SJSA1 (cell line): ENCODE data around the gene HNRNPH1. TPM values are rescaled to one million over a fixed set of nuclear protein-coding genes. Genes with fewer than 3 reads are reported as not detected.
"Not testable (repeated sequence)": the region's sequence is repeated elsewhere in the genome, so short reads cannot be mapped to it uniquely, and the experiment has no call there.

Source experiments
- DNase-seq, 2 experiments: peaks; one replicate each; pipeline ENCODE4 v3.0.0-alpha.2; 2015 to 2020; ENCODE audit warnings: low spot score in 2 of 2, low read depth in 1 of 2
- H3K27ac ChIP-seq: fragments of 250-450 bp; sonication (Bioruptor Pico); 2 replicates; pipeline ENCODE4 v1.5.1; 2020; ENCODE audit warnings: mild to moderate bottlenecking, moderate library complexity
- H3K27me3 ChIP-seq: fragments of 250-450 bp; sonication (Bioruptor Pico); replicated peaks from 2 replicates; pipeline ENCODE4 v1.5.1; 2020; ENCODE audit warnings: mild to moderate bottlenecking, moderate library complexity
- H3K36me3 ChIP-seq: fragments of 250-450 bp; sonication (Bioruptor Pico); 2 replicates; pipeline ENCODE4 v1.5.1; 2020; ENCODE audit warnings: mild to moderate bottlenecking
- H3K4me1 ChIP-seq: fragments of 250-450 bp; sonication (Bioruptor Pico); replicated peaks from 2 replicates; pipeline ENCODE4 v1.6.1; 2021; ENCODE audit warnings: mild to moderate bottlenecking
- H3K4me3 ChIP-seq: fragments of 250-450 bp; sonication (Bioruptor Pico); 2 replicates; pipeline ENCODE4 v1.5.1; 2020; ENCODE audit warnings: mild to moderate bottlenecking
- H3K9me3 ChIP-seq: fragments of 250-450 bp; sonication (Bioruptor Pico); replicated peaks from 2 replicates; pipeline ENCODE4 v1.5.1; 2020; ENCODE audit warnings: mild to moderate bottlenecking
- total RNA-seq: library from RNA; depleted of rRNA; stranded (reverse); fragments of >200 nt; shearing (Covaris generic); gene quantifications from 2 replicates; pipeline ENCODE4 v1.2.3, GENCODE V29; 2014

The HNRNPH1 gene
- total RNA-seq, 1 experiment from 2014 or later: 639 TPM

DNA sequence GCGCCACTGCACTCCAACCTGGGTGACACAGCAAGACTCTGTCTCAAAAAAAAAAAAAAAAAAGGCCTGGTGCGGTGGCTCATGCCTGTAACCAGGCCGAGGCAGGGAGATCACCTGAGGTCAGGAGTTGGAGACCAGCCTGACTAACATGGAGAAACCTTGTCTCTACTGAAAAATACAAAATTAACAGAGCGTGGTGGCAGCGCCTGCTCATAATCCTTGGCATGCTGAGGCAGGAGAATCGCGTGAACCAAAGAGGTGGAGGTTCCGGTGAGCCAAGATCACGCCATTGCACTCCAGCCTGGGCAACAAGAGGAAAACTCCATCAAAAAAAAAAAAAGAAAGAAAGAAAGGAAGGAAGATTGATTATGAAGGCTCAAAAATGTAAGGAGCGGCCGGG is 15.8 kb upstream of the HNRNPH1 start:
- not testable (repeated sequence) for H3K4me1 ChIP-seq, H3K9me3 ChIP-seq, H3K4me3 ChIP-seq, H3K27me3 ChIP-seq, H3K36me3 ChIP-seq, DNase-seq, H3K27ac ChIP-seq

GRCh38 chr5:179634370-179635172 is 11.1 kb upstream of the HNRNPH1 start:
- H3K27me3 ChIP-seq, DNase-seq, H3K36me3 ChIP-seq, H3K9me3 ChIP-seq, H3K4me3 ChIP-seq, H3K27ac ChIP-seq, H3K4me1 ChIP-seq: not testable (repeated sequence)

GRCh38 chr5:179633501-179634369 is 10.3 kb upstream of the HNRNPH1 start:
- not testable (repeated sequence) for H3K9me3 ChIP-seq, H3K36me3 ChIP-seq, H3K4me1 ChIP-seq, DNase-seq, H3K27me3 ChIP-seq, H3K27ac ChIP-seq
- peak overlapping the region; percentile 30 for H3K4me3 ChIP-seq

GRCh38 chr5:179624841-179625271 is 1.4 kb upstream of the HNRNPH1 start:
- no peak overlapping the region for H3K27ac ChIP-seq
- H3K9me3 ChIP-seq: no peaks in the 10 kb centered on the region
- H3K36me3 ChIP-seq: peaks cover 35% of the 10 kb centered on the region
- peaks cover 47% of the 10 kb centered on the region for H3K4me1 ChIP-seq
- H3K27me3 ChIP-seq: no peaks in the 10 kb centered on the region
- peak overlapping the region; percentile 84 for H3K4me3 ChIP-seq
- no peak for DNase-seq

- H3K36me3 ChIP-seq: peaks cover 42% of the 10 kb centered on the region
- DNase-seq: peak; percentile 79 to 89
- peak overlapping the region; percentile 84 for H3K4me3 ChIP-seq
- no peaks in the 10 kb centered on the region for H3K27me3 ChIP-seq
- H3K27ac ChIP-seq: peak overlapping the region; percentile 89
- no peaks in the 10 kb centered on the region for H3K9me3 ChIP-seq
- H3K4me1 ChIP-seq: peaks cover 52% of the 10 kb centered on the region
These were observed 653 bp upstream of the HNRNPH1 start for GRCh38 chr5:179623906-179624741.

GRCh38 chr5:179621551-179622214 is 1.8 kb downstream of the HNRNPH1 start:
- H3K4me1 ChIP-seq: peaks cover 45% of the 10 kb centered on the region
- peak overlapping the region; percentile 61 for H3K27ac ChIP-seq
- peak overlapping the region; percentile 84 for H3K4me3 ChIP-seq
- no peaks in the 10 kb centered on the region for H3K27me3 ChIP-seq
- H3K36me3 ChIP-seq: peaks cover 66% of the 10 kb centered on the region
- H3K9me3 ChIP-seq: no peaks in the 10 kb centered on the region
- no peak for DNase-seq

DNA sequence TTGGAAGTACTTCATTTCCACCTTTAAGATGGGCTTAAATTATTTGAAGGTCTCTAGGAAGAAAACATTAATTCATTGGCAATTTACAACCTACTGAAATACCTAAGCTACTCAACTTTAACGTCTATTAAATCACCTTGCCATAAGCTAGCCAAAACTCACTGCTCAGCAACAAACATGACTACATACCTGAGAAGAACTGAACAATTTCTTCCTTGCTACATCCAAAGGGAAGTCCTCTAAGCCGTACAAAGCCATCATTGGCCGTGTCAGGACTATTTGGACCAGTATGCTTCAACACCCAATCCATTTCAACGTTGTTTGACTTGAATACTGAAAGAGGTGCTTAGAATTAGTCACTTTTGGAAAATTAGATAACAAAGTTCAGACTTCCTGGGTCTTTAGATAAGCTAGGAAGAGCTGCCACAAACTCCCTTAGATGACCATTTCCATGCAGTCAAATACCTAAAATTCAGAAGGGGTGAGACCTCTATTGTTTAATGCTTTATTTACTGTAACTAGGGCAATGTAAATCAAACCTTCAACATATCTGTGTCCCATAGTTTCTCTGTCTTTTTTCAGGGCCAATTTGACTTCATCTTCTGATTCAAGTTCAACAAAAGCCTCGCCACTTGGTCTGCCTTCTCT is 2.6 kb downstream of the HNRNPH1 start:
- no peaks in the 10 kb centered on the region for H3K9me3 ChIP-seq
- peak in 1 of 2 experiments; percentile 58 for DNase-seq
- peak overlapping the region; percentile 84 for H3K4me3 ChIP-seq
- peaks cover 75% of the 10 kb centered on the region for H3K36me3 ChIP-seq
- H3K27ac ChIP-seq: peak overlapping the region; percentile 61
- H3K4me1 ChIP-seq: peaks cover 44% of the 10 kb centered on the region
- H3K27me3 ChIP-seq: no peaks in the 10 kb centered on the region

GRCh38 chr5:179620293-179620692 is 3.2 kb downstream of the HNRNPH1 start:
- H3K27me3 ChIP-seq: no peaks in the 10 kb centered on the region
- H3K9me3 ChIP-seq: no peaks in the 10 kb centered on the region
- no peak for DNase-seq
- H3K36me3 ChIP-seq: peaks cover 80% of the 10 kb centered on the region
- peak overlapping the region; percentile 61 for H3K27ac ChIP-seq
- peaks cover 44% of the 10 kb centered on the region for H3K4me1 ChIP-seq
- peak overlapping the region; percentile 84 for H3K4me3 ChIP-seq

DNA sequence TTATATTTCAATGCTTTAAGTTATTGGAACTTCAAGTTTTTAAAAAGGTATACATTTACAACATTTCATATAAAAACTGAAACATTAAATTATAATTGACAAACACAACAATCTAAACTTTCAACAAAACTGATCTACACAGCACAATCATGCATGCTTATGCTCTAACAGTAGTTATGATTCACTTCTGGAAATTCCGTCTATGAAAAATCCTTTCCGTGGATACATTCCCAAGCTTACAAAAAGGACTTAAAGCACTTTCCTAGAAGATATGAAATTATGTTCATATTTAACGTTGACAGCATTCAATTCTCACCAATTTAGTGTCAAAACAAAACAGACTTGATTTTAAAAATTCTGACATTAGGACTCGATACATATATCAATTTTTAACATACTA is 3.7 kb downstream of the HNRNPH1 start:
- Histone ChIP-seq H3K4me3 (peak overlapping the region; percentile 84), H3K4me1 (peaks cover 41% of the 10 kb centered on the region), H3K27ac (no peak overlapping the region), H3K9me3 (no peaks in the 10 kb centered on the region), H3K36me3 (peaks cover 86% of the 10 kb centered on the region), H3K27me3 (no peaks in the 10 kb centered on the region)
- no peak for DNase-seq

DNA sequence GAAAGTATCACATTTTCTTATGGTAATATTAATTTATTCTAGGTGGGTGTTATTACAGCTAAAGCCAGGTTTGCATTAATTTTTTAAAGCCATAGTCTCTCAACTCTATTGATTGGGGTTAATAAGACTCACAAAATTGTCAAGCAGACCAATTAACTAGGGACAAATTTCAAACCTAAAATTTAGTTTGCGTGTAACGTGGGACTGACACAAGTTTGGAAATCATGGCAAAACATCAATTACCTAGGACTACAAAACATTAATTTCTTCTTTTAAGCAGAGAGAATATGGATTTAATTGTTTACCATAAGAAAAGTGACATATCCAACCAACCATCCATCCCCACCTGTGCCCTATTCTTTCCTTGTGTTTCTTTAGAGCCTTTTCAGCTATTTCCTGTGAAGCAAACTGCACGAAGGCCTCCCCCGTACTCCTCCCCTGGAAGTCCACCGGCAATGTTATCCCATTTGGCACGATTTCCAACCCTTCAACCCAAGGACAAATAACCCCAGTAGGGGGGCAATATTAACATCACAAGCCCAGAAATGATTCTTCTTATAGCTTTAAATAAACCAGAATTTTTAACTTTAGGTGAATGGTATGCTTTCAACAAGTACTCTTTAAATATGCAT is 4.4 kb downstream of the HNRNPH1 start:
- Histone ChIP-seq H3K27ac (no peak overlapping the region), H3K9me3 (no peaks in the 10 kb centered on the region)

DNA sequence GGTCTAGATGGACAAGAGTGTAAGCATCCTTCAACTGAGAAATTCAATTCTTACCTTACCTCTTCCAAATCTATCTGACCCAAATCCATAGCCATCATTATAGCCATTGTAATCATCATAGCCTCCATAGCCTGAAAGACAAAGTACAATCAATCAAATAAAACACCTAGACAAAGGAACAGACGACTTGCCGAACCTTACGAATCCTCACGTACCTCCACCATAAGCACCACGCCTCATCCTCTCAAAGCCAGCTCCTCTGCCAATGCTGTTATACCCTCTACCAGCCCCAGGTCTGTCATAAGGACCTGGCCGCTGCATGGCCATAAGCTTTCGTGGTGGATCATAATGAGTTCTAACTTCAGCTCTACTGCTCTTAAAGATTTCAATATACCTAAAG is 5.5 kb downstream of the HNRNPH1 start:
- DNase-seq: no peak
- Histone ChIP-seq H3K9me3 (no peaks in the 10 kb centered on the region), H3K27ac (no peak overlapping the region), H3K27me3 (no peaks in the 10 kb centered on the region), H3K4me3 (no peak overlapping the region), H3K36me3 (peaks cover 99% of the 10 kb centered on the region), H3K4me1 (peaks cover 31% of the 10 kb centered on the region)

More for the DNA sequence above, 4.4 kb downstream of the HNRNPH1 start:
- H3K27me3 ChIP-seq: no peaks in the 10 kb centered on the region
- DNase-seq: no peak
- no peak overlapping the region for H3K4me3 ChIP-seq
- H3K4me1 ChIP-seq: peaks cover 33% of the 10 kb centered on the region
- peaks cover 93% of the 10 kb centered on the region for H3K36me3 ChIP-seq

DNA sequence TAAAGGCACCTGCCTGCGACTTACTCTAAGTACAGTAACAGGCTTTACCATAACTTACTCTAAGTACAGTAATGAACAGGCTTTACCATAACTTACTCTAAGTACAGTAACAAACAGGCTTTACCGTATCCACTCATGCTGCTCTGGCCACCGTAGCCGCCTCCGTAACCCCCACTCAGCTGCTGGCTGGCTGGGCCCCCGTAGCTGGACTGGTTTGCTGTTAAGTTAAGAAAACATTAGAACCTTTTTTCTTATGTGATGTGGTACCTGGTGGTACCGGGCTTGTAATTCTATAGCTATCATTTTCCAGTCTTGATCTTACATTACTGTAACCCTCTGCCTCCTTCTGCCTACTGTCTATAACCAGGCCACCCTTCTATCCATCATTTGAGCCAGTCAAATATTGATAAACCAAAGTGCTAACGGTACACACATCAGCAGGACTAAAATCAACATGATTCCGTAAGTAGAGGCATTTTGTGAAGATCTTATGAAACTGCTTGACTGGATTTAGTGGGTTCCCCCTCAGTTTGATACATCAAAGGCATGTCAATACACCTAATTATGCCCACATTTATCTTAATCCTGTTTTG is 7.4 kb downstream of the HNRNPH1 start:
- Histone ChIP-seq H3K4me1 (peaks cover 25% of the 10 kb centered on the region), H3K27ac (no peak overlapping the region), H3K36me3 (peaks cover 100% of the 10 kb centered on the region), H3K9me3 (no peaks in the 10 kb centered on the region), H3K4me3 (no peak overlapping the region), H3K27me3 (no peaks in the 10 kb centered on the region)
- DNase-seq: no peak
